ENCODE results near the gene PIGM. TPM values are rescaled to one million over a fixed set of nuclear protein-coding genes. Genes with fewer than 3 reads are reported as not detected.

PIGM gene
- total and polyA plus RNA-seq, 2 of the 13 experiments (the other 11 are each of a cell fraction or from before 2014, with no cell fraction given), result 3.4 to 4.6 TPM

GRCh38 chr1:160025314-160025713 lies 6.5 kb downstream of the PIGM start:
- intact Hi-C loops (cut with micrococcal nuclease; ENCODE audit: unreplicated experiment) (no loop called here), in situ Hi-C loops (cut with HindIII; ENCODE audit: extremely low pct_ligation_motif_present, low pct_unique_long_range_greater_than_20kb) (no loop called here)
- no peak overlapping the region for H2AFZ ChIP-seq (ENCODE audit: low read length)
- no peak overlapping the region for H3K9ac ChIP-seq (ENCODE audit: insufficient read depth, low read depth, low read length)
- no peak overlapping the region for H3K4me3 ChIP-seq (replicated peaks in 1 of 3; ENCODE audit: insufficient read depth in 1 of 3, low read depth in 2 of 3, low read length in 3 of 3)
- no peak overlapping the region for H3K4me2 ChIP-seq (ENCODE audit: low read depth, low read length)
- FAIRE-seq, result peak; percentile 26
- ATAC-seq, result no peak
- H4K20me1 ChIP-seq (ENCODE audit: insufficient read depth, low read length), result no peaks in the 10 kb centered on the region
- no TSS peak for BruUV-seq (replicated peaks)
- H3K27me3 ChIP-seq (ENCODE audit: control insufficient read depth in 1 of 2, insufficient read depth in 2 of 2, low read length in 2 of 2), result no peaks in the 10 kb centered on the region; a peak in 1 of 5 replicates
- no peaks in the 10 kb centered on the region for H3K9me3 ChIP-seq (ENCODE audit: low read length)
- no peak for TF ChIP-seq TGIF2 (CRISPR knock-in tag; IDR thresholded peaks at IDR 0.05)
- TF ChIP-seq ZNF605 (CRISPR knock-in tag; IDR thresholded peaks at IDR 0.05), result no peak
- TF ChIP-seq ARID2 (CRISPR knock-in tag; IDR thresholded peaks at IDR 0.05; ENCODE audit: borderline replicate concordance), result no peak
- TF ChIP-seq HNRNPK (IDR thresholded peaks at IDR 0.05; ENCODE audit: low read depth, low read length, poor library complexity, severe bottlenecking), result no peak
- TF ChIP-seq EEA1 (CRISPR knock-in tag; IDR thresholded peaks at IDR 0.05; ENCODE audit: borderline replicate concordance), result no peak
- no peak for TF ChIP-seq BRCA1 (CRISPR knock-in tag; IDR thresholded peaks at IDR 0.05)
- no peak for TF ChIP-seq ZNF616 (CRISPR knock-in tag; IDR thresholded peaks at IDR 0.05; ENCODE audit: low read depth)
- no peaks in the 10 kb centered on the region for H3K36me3 ChIP-seq (replicated peaks in 1 of 2; ENCODE audit: control insufficient read depth in 1 of 2, insufficient read depth in 2 of 2, low read length in 2 of 2)
- CTCF ChIA-PET (ENCODE audit: low intra/inter-chr PET ratio, low total read pairs), result no interaction called here
- H3K4me1 ChIP-seq (ENCODE audit: insufficient read depth, low read length), result peaks cover 16% of the 10 kb centered on the region
- 95% methylated on average over 1 of the region's 1 CpG for WGBS (ENCODE audit: low lambda C conversion rate)
- DNase-seq (ENCODE audit: low spot score), result no peak
- H3K27ac ChIP-seq (ENCODE audit: extremely low read length, insufficient read depth, low read length), result no peak overlapping the region
- POLR2A ChIA-PET, result no interaction called here
- H3K79me2 ChIP-seq (ENCODE audit: insufficient read depth, low read length), result peaks cover 12% of the 10 kb centered on the region

GRCh38 chr1:160024195-160024905 lies 7.4 kb downstream of the PIGM start:
- DNase-seq (ENCODE audit: low spot score), result no peak
- no TSS peak for BruUV-seq (replicated peaks)
- Histone ChIP-seq H3K79me2 (ENCODE audit: insufficient read depth, low read length) (peaks cover 5% of the 10 kb centered on the region), H3K27me3 (ENCODE audit: control insufficient read depth in 1 of 2, insufficient read depth in 2 of 2, low read length in 2 of 2) (peaks cover 0 to 6% of the 10 kb centered on the region in 2 experiments; a peak in 1 of 5 replicates), H3K9me3 (ENCODE audit: low read length) (no peaks in the 10 kb centered on the region), H3K9ac (ENCODE audit: insufficient read depth, low read depth, low read length) (no peak overlapping the region), H2AFZ (ENCODE audit: low read length) (no peak overlapping the region), H3K27ac (ENCODE audit: extremely low read length, insufficient read depth, low read length) (no peak overlapping the region), H3K4me1 (ENCODE audit: insufficient read depth, low read length) (peaks cover 8% of the 10 kb centered on the region), H3K36me3 (replicated peaks in 1 of 2; ENCODE audit: control insufficient read depth in 1 of 2, insufficient read depth in 2 of 2, low read length in 2 of 2) (no peaks in the 10 kb centered on the region), H4K20me1 (ENCODE audit: insufficient read depth, low read length) (no peaks in the 10 kb centered on the region), H3K4me2 (ENCODE audit: low read depth, low read length) (no peak overlapping the region), H3K4me3 (replicated peaks in 1 of 3; ENCODE audit: insufficient read depth in 1 of 3, low read depth in 2 of 3, low read length in 3 of 3) (no peak overlapping the region)
- in situ Hi-C loops (cut with HindIII; ENCODE audit: extremely low pct_ligation_motif_present, low pct_unique_long_range_greater_than_20kb) (no loop called here), intact Hi-C loops (cut with micrococcal nuclease; ENCODE audit: unreplicated experiment) (no loop called here)
- ATAC-seq, result no peak
- no peak for FAIRE-seq
- POLR2A ChIA-PET, result no interaction called here
- 81% methylated on average over 2 of the region's 2 CpGs for WGBS (ENCODE audit: low lambda C conversion rate)
- CTCF ChIA-PET (ENCODE audit: low intra/inter-chr PET ratio, low total read pairs), result no interaction called here
- TF ChIP-seq NCOA1 (CRISPR knock-in tag; IDR thresholded peaks at IDR 0.05) (no peak), ZNF558 (CRISPR knock-in tag; IDR thresholded peaks at IDR 0.05; ENCODE audit: borderline replicate concordance) (no peak), SRF (IDR thresholded peaks at IDR 0.05; ENCODE audit: low read depth, low read length) (no peak), ZMAT5 (CRISPR knock-in tag; IDR thresholded peaks at IDR 0.05; ENCODE audit: borderline replicate concordance, low read depth) (no peak), XBP1 (CRISPR knock-in tag; IDR thresholded peaks at IDR 0.05) (no peak), KDM4B (CRISPR knock-in tag; IDR thresholded peaks at IDR 0.05) (no peak), ZNF775 (CRISPR knock-in tag; IDR thresholded peaks at IDR 0.05; ENCODE audit: borderline replicate concordance) (no peak), DDIT3 (CRISPR knock-in tag; IDR thresholded peaks at IDR 0.05) (no peak)
